ENCODE measurements around the gene PLXDC1. TPM values are rescaled to one million over a fixed set of nuclear protein-coding genes. Genes with fewer than 3 reads are reported as not detected.

PLXDC1 gene
- total RNA-seq, 4 donors from 2014 or later: 0.49 to 4.5 (median 2.4) TPM

- intact Hi-C loops (cut with DNase I; ENCODE audit: low total_unique reads): no loop called here
- ATAC-seq (no peak), DNase-seq (no peak)
- in situ Hi-C loops (cut with MboI; ENCODE audit: low sequenced_read_pairs in 4 of 4): no loop called here
- H3K9me3 ChIP-seq: no peaks in the 10 kb centered on the region
- peaks cover 0 to 5% of the 10 kb centered on the region in 2 donors for H3K4me1 ChIP-seq
- no peak overlapping the region for H3K27ac ChIP-seq
- no peak overlapping the region for H3K4me3 ChIP-seq
- no peaks in the 10 kb centered on the region for H3K36me3 ChIP-seq
- TF ChIP-seq POLR2A (IDR thresholded peaks at IDR 0.05): no peak
- TF ChIP-seq, protein P1, sequence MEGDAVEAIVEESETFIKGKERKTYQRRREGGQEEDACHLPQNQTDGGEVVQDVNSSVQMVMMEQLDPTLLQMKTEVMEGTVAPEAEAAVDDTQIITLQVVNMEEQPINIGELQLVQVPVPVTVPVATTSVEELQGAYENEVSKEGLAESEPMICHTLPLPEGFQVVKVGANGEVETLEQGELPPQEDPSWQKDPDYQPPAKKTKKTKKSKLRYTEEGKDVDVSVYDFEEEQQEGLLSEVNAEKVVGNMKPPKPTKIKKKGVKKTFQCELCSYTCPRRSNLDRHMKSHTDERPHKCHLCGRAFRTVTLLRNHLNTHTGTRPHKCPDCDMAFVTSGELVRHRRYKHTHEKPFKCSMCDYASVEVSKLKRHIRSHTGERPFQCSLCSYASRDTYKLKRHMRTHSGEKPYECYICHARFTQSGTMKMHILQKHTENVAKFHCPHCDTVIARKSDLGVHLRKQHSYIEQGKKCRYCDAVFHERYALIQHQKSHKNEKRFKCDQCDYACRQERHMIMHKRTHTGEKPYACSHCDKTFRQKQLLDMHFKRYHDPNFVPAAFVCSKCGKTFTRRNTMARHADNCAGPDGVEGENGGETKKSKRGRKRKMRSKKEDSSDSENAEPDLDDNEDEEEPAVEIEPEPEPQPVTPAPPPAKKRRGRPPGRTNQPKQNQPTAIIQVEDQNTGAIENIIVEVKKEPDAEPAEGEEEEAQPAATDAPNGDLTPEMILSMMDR (IDR thresholded peaks at IDR 0.05 in 4 of 5, conservative IDR thresholded peaks at IDR 0.05 in 1 of 5): no peak
- H3K27me3 ChIP-seq: no peaks in the 10 kb centered on the region
These were observed 32.6 kb downstream of the PLXDC1 start for GRCh38 chr17:39118674-39119419.

DNA sequence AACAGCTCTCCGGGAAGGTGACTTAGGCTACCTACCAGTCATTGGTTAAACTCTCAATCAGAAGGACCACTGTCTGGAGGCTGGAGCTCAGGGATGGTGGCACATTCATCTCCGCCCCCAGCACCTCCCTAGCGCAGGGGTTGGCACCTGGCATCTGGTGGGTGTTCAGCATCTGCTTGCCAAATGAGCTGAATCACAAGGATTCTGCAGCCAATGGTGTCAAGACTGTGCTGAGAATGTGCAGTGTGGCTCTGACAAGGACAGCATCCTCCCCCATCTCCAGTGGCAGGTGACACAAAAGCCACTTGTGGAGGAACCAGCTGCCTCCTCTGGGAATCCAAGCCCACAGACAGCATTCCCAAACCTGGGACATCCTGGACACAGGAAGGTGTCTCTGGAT is 35.2 kb downstream of the PLXDC1 start:
- Histone ChIP-seq H3K36me3 (no peaks in the 10 kb centered on the region), H3K27me3 (no peaks in the 10 kb centered on the region), H3K4me3 (no peak overlapping the region), H3K4me1 (peaks cover 0 to 5% of the 10 kb centered on the region in 2 donors), H3K9me3 (no peaks in the 10 kb centered on the region), H3K27ac (no peak overlapping the region)
- DNase-seq: no peak
- in situ Hi-C loops (cut with MboI; ENCODE audit: low sequenced_read_pairs in 4 of 4): no loop called here
- intact Hi-C loops (cut with DNase I; ENCODE audit: low total_unique reads): no loop called here
- no peak for TF ChIP-seq POLR2A (IDR thresholded peaks at IDR 0.05)
- TF ChIP-seq, protein P1 (IDR thresholded peaks at IDR 0.05 in 4 of 5, conservative IDR thresholded peaks at IDR 0.05 in 1 of 5): no peak
- no peak for ATAC-seq

GRCh38 chr17:39115135-39115534 is 36.3 kb downstream of the PLXDC1 start:
- intact Hi-C loops (cut with DNase I; ENCODE audit: low total_unique reads) (no loop called here), in situ Hi-C loops (cut with MboI; ENCODE audit: low sequenced_read_pairs in 4 of 4) (no loop called here)
- DNase-seq: no peak
- H3K4me3 ChIP-seq: no peak overlapping the region
- no peak for TF ChIP-seq POLR2A (IDR thresholded peaks at IDR 0.05)
- TF ChIP-seq, protein P1 (IDR thresholded peaks at IDR 0.05 in 4 of 5, conservative IDR thresholded peaks at IDR 0.05 in 1 of 5): no peak
- no peaks in the 10 kb centered on the region for H3K36me3 ChIP-seq
- peaks cover 0 to 5% of the 10 kb centered on the region in 2 donors for H3K4me1 ChIP-seq
- H3K9me3 ChIP-seq: no peaks in the 10 kb centered on the region
- peak overlapping the region in 1 of 4 donors; percentile 10 for H3K27ac ChIP-seq
- no peak for ATAC-seq
- no peaks in the 10 kb centered on the region for H3K27me3 ChIP-seq

DNA sequence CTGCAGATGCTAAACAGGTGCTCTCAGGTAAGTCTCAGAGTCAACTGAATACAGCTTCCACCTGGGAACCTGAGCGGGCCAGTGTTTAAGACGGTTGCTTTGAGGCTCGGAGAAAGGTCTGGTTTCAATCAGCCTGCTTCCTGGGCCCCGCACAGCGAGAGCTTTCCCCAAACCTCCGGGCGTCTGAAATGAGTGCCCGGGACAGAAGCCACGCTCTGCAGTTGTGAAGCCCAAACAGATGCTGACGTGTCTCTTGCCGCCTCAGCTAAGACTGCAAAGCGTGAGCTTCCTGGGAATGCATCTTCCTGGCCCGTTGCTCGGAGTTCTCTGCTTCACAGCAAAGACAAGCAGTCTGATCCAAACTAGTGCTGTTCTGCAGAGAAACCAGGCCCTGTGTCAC is 36.7 kb downstream of the PLXDC1 start:
- DNase-seq (no peak), ATAC-seq (no peak)
- Histone ChIP-seq H3K36me3 (no peaks in the 10 kb centered on the region), H3K9me3 (no peaks in the 10 kb centered on the region), H3K27ac (peak overlapping the region in 1 of 4 donors; percentile 10), H3K4me3 (no peak overlapping the region), H3K4me1 (peaks cover 0 to 5% of the 10 kb centered on the region in 2 donors), H3K27me3 (no peaks in the 10 kb centered on the region)
- TF ChIP-seq POLR2A (IDR thresholded peaks at IDR 0.05): no peak
- TF ChIP-seq, protein P1 (IDR thresholded peaks at IDR 0.05 in 4 of 5, conservative IDR thresholded peaks at IDR 0.05 in 1 of 5): no peak
- in situ Hi-C loops (cut with MboI; ENCODE audit: low sequenced_read_pairs in 4 of 4): no loop called here
- intact Hi-C loops (cut with DNase I; ENCODE audit: low total_unique reads): no loop called here

All from gastrocnemius medialis (tissue), 4 donors.